ENCODE data around the gene SMLR1. TPM values are rescaled to one million over a fixed set of nuclear protein-coding genes. Genes with fewer than 3 reads are reported as not detected.

SMLR1 gene
- not detected in 2 replicates for polyA plus RNA-seq

GRCh38 chr6:130827247-130828149, at the start of gene SMLR1:
Gene SMLR1, plus strand, starts transcription at chr6:130827406. Its CDS starts 8 bp downstream, at chr6:130827414.

Other genes with a start within 250 kb of the SMLR1 start
- gene EPB41L2, start 235.8 kb downstream of the SMLR1 start, polyA plus RNA-seq: 5.9 and 7.5 TPM in 2 replicates